Measurements from ENCODE around the gene CIDEB. TPM values are rescaled to one million over a fixed set of nuclear protein-coding genes. Genes with fewer than 3 reads are reported as not detected.

CIDEB gene
- total and polyA plus RNA-seq, 9 of the 15 experiments (the other 6 are each of a cell fraction or from before 2014, with no cell fraction given): 0.03 to 0.35 (median 0.09) TPM; not detected in 3

- TF ChIP-seq CTCFL (IDR thresholded peaks at IDR 0.05; ENCODE audit: borderline replicate concordance, insufficient read depth, low read depth, low read length, poor library complexity, severe bottlenecking) (peak; percentile 67), CTCF (IDR thresholded peaks at IDR 0.05 in 2 of 3, conservative IDR thresholded peaks at IDR 0.05 in 1 of 3; ENCODE audit: insufficient read depth in 2 of 3, low read depth in 1 of 3, low read length in 3 of 3) (peak; percentile 71 to 80 (median 72)), ZNF263 (CRISPR knock-in tag; IDR thresholded peaks at IDR 0.05; ENCODE audit: borderline replicate concordance) (0 out of 2 replicates have a peak, but pooled peaks have one; percentile 19), RAD21 (CRISPR knock-in tag; conservative IDR thresholded peaks at IDR 0.05 in 1 of 2, IDR thresholded peaks at IDR 0.05 in 1 of 2) (peak; percentile 34 to 52; a peak in 3 of 4 replicates), GABPA (tag; conservative IDR thresholded peaks at IDR 0.05; ENCODE audit: low read depth) (no peak), TAF9B (IDR thresholded peaks at IDR 0.05; ENCODE audit: partially characterized antibody) (no peak), KLF6 (CRISPR knock-in tag; IDR thresholded peaks at IDR 0.05; ENCODE audit: borderline replicate concordance) (no peak), ZNF121 (CRISPR knock-in tag; conservative IDR thresholded peaks at IDR 0.05) (no peak), ZNF165 (CRISPR knock-in tag; IDR thresholded peaks at IDR 0.05; ENCODE audit: borderline replicate concordance) (no peak)
These were observed at the start of gene CIDEB (continued) for GRCh38 chr14:24307575-24308341.

Data from K562 (cell line).